Fibroblast of villous mesenchyme (primary cell): ENCODE results near the gene ZBTB4. TPM values are rescaled to one million over a fixed set of nuclear protein-coding genes. Genes with fewer than 3 reads are reported as not detected.

ENCODE experiments used
- DNase-seq: peaks from one replicate; pipeline ENCODE4 v3.0.0-alpha.2; 2010; ENCODE audit warnings: low read depth
- H3K4me3 ChIP-seq: 2 replicates; pipeline ENCODE4 v1.5.1; 2011; ENCODE audit warnings: low read depth, mild to moderate bottlenecking, low read length
- CTCF ChIP-seq: IDR thresholded peaks from 2 replicates; pipeline ENCODE4 v1.5.1; 2012; ENCODE audit warnings: low read depth, mild to moderate bottlenecking, low read length; ENCODE audit not compliant: insufficient read depth
- total RNA-seq: library from RNA; depleted of rRNA; stranded (reverse); fragments of >200 nt; gene quantifications from 2 replicates; pipeline ENCODE4 v1.2.3, GENCODE V29; 2012

The ZBTB4 gene
- total RNA-seq, 1 donor: 37.1 TPM

- TF ChIP-seq CTCF: no peak
- DNase-seq: no peak
- no peak overlapping the region for H3K4me3 ChIP-seq
Observed at GRCh38 chr17:7496470-7497183, 17.2 kb upstream of the ZBTB4 start.

- H3K4me3 ChIP-seq: no peak overlapping the region
- DNase-seq: no peak
- no peak for TF ChIP-seq CTCF
Observed at GRCh38 chr17:7495906-7496434, 16.5 kb upstream of the ZBTB4 start.

GRCh38 chr17:7493941-7494340 lies 14.5 kb upstream of the ZBTB4 start:
- no peak overlapping the region for H3K4me3 ChIP-seq
- no peak for DNase-seq
- TF ChIP-seq CTCF: no peak

GRCh38 chr17:7491583-7491982 lies 12.2 kb upstream of the ZBTB4 start:
- no peak for TF ChIP-seq CTCF
- no peak overlapping the region for H3K4me3 ChIP-seq
- no peak for DNase-seq

- TF ChIP-seq CTCF: no peak
Observed at GRCh38 chr17:7490144-7490543, 10.7 kb upstream of the ZBTB4 start.

GRCh38 chr17:7486181-7486580 lies 6.8 kb upstream of the ZBTB4 start:
- peak; percentile 66 for DNase-seq
- TF ChIP-seq CTCF: no peak
- H3K4me3 ChIP-seq: peak overlapping the region; percentile 62

More at GRCh38 chr17:7490144-7490543, 10.7 kb upstream of the ZBTB4 start:
- no peak for DNase-seq
- no peak overlapping the region for H3K4me3 ChIP-seq
